Subcutaneous abdominal adipose tissue (tissue), 5 donors: ENCODE measurements around the gene ME3.

ENCODE experiments used
- H3K27ac ChIP-seq: one replicate; pipeline ENCODE4 v1.7.0; 2013; ENCODE audit warnings: low read depth, mild to moderate bottlenecking, inconsistent platforms, low read length, moderate library complexity
- H3K27me3 ChIP-seq, 5 donors: one replicate each; pipeline ENCODE4 v1.7.0; 2013; ENCODE audit warnings: low read length in 5 of 5, inconsistent platforms in 1 of 5; ENCODE audit not compliant: control insufficient read depth in 5 of 5, insufficient read depth in 4 of 5
- H3K36me3 ChIP-seq, 5 donors: one replicate each; pipeline ENCODE4 v1.7.0; 2013; ENCODE audit warnings: low read length in 5 of 5; ENCODE audit not compliant: control insufficient read depth in 5 of 5, insufficient read depth in 5 of 5
- H3K4me1 ChIP-seq, 5 donors: one replicate each; pipeline ENCODE4 v1.7.0; 2013; ENCODE audit warnings: low read length in 5 of 5, mild to moderate bottlenecking in 3 of 5, moderate library complexity in 1 of 5; ENCODE audit not compliant: control insufficient read depth in 5 of 5, insufficient read depth in 5 of 5
- H3K4me3 ChIP-seq, 5 donors: one replicate each; pipeline ENCODE4 v1.7.0; 2013; ENCODE audit warnings: low read length in 5 of 5, low read depth in 1 of 5
- H3K9ac ChIP-seq, 5 donors: one replicate each; pipeline ENCODE4 v1.7.0; 2013; ENCODE audit warnings: low read length in 5 of 5, mild to moderate bottlenecking in 4 of 5, moderate library complexity in 3 of 5
- H3K9me3 ChIP-seq, 5 donors: one replicate each; pipeline ENCODE4 v1.7.0; 2013; ENCODE audit warnings: low read length in 5 of 5; ENCODE audit not compliant: control insufficient read depth in 5 of 5
- donor health status: healthy.
- donor health status: healthy.
- donor health status: healthy.
- donor health status: healthy.
- donor health status: healthy.

ME3 gene

GRCh38 chr11:86708669-86709068 lies 36.3 kb upstream of the ME3 start:
- no peaks in the 10 kb centered on the region for H3K4me1 ChIP-seq
- no peaks in the 10 kb centered on the region for H3K36me3 ChIP-seq
- H3K27me3 ChIP-seq, result no peaks in the 10 kb centered on the region
- H3K9ac ChIP-seq, result no peak overlapping the region
- H3K4me3 ChIP-seq, result no peak overlapping the region
- peaks cover 0 to 4% (median 0%) of the 10 kb centered on the region in 5 donors for H3K9me3 ChIP-seq
- no peak overlapping the region for H3K27ac ChIP-seq

- Histone ChIP-seq H3K27me3 (no peaks in the 10 kb centered on the region), H3K9ac (no peak overlapping the region), H3K27ac (no peak overlapping the region), H3K9me3 (peaks cover 0 to 4% (median 0%) of the 10 kb centered on the region in 5 donors), H3K36me3 (no peaks in the 10 kb centered on the region), H3K4me3 (no peak overlapping the region), H3K4me1 (no peaks in the 10 kb centered on the region)
Measured at GRCh38 chr11:86706338-86707131, 34.1 kb upstream of the ME3 start.

- H3K9me3 ChIP-seq, result no peaks in the 10 kb centered on the region
- H3K27me3 ChIP-seq, result no peaks in the 10 kb centered on the region
- H3K4me1 ChIP-seq, result no peaks in the 10 kb centered on the region
- H3K4me3 ChIP-seq, result no peak overlapping the region
- H3K27ac ChIP-seq, result no peak overlapping the region
- H3K9ac ChIP-seq, result no peak overlapping the region
- H3K36me3 ChIP-seq, result no peaks in the 10 kb centered on the region
Measured at GRCh38 chr11:86704710-86705109, 32.3 kb upstream of the ME3 start.

- Histone ChIP-seq H3K36me3 (no peaks in the 10 kb centered on the region), H3K27me3 (no peaks in the 10 kb centered on the region), H3K4me1 (no peaks in the 10 kb centered on the region), H3K9ac (no peak overlapping the region), H3K4me3 (no peak overlapping the region), H3K27ac (no peak overlapping the region), H3K9me3 (no peaks in the 10 kb centered on the region)
Measured at GRCh38 chr11:86703987-86704386, 31.6 kb upstream of the ME3 start.

- H3K27ac ChIP-seq, result no peak overlapping the region
- H3K27me3 ChIP-seq, result no peaks in the 10 kb centered on the region
- H3K4me1 ChIP-seq, result no peaks in the 10 kb centered on the region
- no peaks in the 10 kb centered on the region for H3K36me3 ChIP-seq
- H3K9ac ChIP-seq, result no peak overlapping the region
- no peak overlapping the region for H3K4me3 ChIP-seq
- no peaks in the 10 kb centered on the region for H3K9me3 ChIP-seq
Measured at GRCh38 chr11:86702220-86702983, 30.0 kb upstream of the ME3 start.

GRCh38 chr11:86699040-86699791 lies 26.8 kb upstream of the ME3 start:
- Histone ChIP-seq H3K27ac (no peak overlapping the region), H3K9me3 (no peaks in the 10 kb centered on the region), H3K9ac (no peak overlapping the region), H3K4me1 (peaks cover 0 to 13% (median 3%) of the 10 kb centered on the region in 5 donors), H3K36me3 (no peaks in the 10 kb centered on the region), H3K4me3 (no peak overlapping the region), H3K27me3 (no peaks in the 10 kb centered on the region)

GRCh38 chr11:86698639-86699038 lies 26.2 kb upstream of the ME3 start:
- Histone ChIP-seq H3K9ac (no peak overlapping the region), H3K9me3 (no peaks in the 10 kb centered on the region), H3K27me3 (no peaks in the 10 kb centered on the region), H3K27ac (no peak overlapping the region), H3K36me3 (no peaks in the 10 kb centered on the region), H3K4me3 (no peak overlapping the region), H3K4me1 (peaks cover 0 to 15% (median 3%) of the 10 kb centered on the region in 5 donors)

- H3K4me1 ChIP-seq, result peaks cover 0 to 15% (median 3%) of the 10 kb centered on the region in 5 donors
- no peak overlapping the region for H3K27ac ChIP-seq
- H3K9me3 ChIP-seq, result no peaks in the 10 kb centered on the region
- no peaks in the 10 kb centered on the region for H3K36me3 ChIP-seq
- H3K9ac ChIP-seq, result no peak overlapping the region
- H3K4me3 ChIP-seq, result no peak overlapping the region
- no peaks in the 10 kb centered on the region for H3K27me3 ChIP-seq
Measured at GRCh38 chr11:86696451-86696850, 24.0 kb upstream of the ME3 start.

- Histone ChIP-seq H3K9me3 (no peaks in the 10 kb centered on the region), H3K9ac (no peak overlapping the region), H3K27me3 (no peaks in the 10 kb centered on the region), H3K4me3 (no peak overlapping the region), H3K27ac (no peak overlapping the region), H3K4me1 (peaks cover 0 to 15% (median 3%) of the 10 kb centered on the region in 5 donors), H3K36me3 (no peaks in the 10 kb centered on the region)
Measured at GRCh38 chr11:86696004-86696403, 23.6 kb upstream of the ME3 start.

- Histone ChIP-seq H3K9ac (no peak overlapping the region), H3K4me1 (peaks cover 0 to 15% (median 3%) of the 10 kb centered on the region in 5 donors), H3K4me3 (no peak overlapping the region), H3K27ac (no peak overlapping the region), H3K27me3 (no peaks in the 10 kb centered on the region), H3K9me3 (no peaks in the 10 kb centered on the region), H3K36me3 (no peaks in the 10 kb centered on the region)
Measured at GRCh38 chr11:86695373-86695772, 23.0 kb upstream of the ME3 start.
